Activated CD4-positive, alpha-beta memory T cell treated with anti-CD3 and anti-CD28 coated beads, Interleukin-2, amount 10 ng/mL, durations not matched to agents 7 days and 5 days (primary cell): Measurements from ENCODE around the gene AKAP13. TPM values are rescaled to one million over a fixed set of nuclear protein-coding genes. Genes with fewer than 3 reads are reported as not detected.

Experiments
- CTCF ChIA-PET: fragments of 350-600 bp; sonication (Branson Sonifier 250); formaldehyde crosslinking; loops from one replicate; lab custom pipeline; 2021; ENCODE audit warnings: antibody characterized with exemption, inconsistent platforms; lab: Charles Lee
- POLR2A ChIA-PET: fragments of 350-600 bp; sonication (Branson Sonifier 250); formaldehyde crosslinking; loops from one replicate; lab custom pipeline; 2021; ENCODE audit warnings: antibody characterized with exemption; lab: Charles Lee
- DNase-seq: peaks from one replicate; pipeline ENCODE4 v3.0.0-alpha.2; 2020
- H3K27ac Mint-ChIP-seq: one replicate; pipeline ENCODE4 v1.8.0; 2021; ENCODE audit warnings: mild to moderate bottlenecking, mixed read lengths
- H3K27me3 Mint-ChIP-seq: one replicate; pipeline ENCODE4 v1.8.0; 2021; ENCODE audit warnings: mixed read lengths
- H3K36me3 Mint-ChIP-seq: one replicate; pipeline ENCODE4 v1.8.0; 2021; ENCODE audit warnings: low read depth, mixed read lengths
- H3K4me1 Mint-ChIP-seq: one replicate; pipeline ENCODE4 v1.8.0; 2021; ENCODE audit warnings: mixed read lengths
- H3K4me3 Mint-ChIP-seq: one replicate; pipeline ENCODE4 v1.8.0; 2021; ENCODE audit warnings: mild to moderate bottlenecking, mixed read lengths
- H3K9me3 Mint-ChIP-seq: one replicate; pipeline ENCODE4 v1.8.0; 2021; ENCODE audit warnings: mixed read lengths
- total RNA-seq, 2 experiments: library from RNA; stranded (reverse); gene quantifications; one replicate each; pipeline ENCODE4 v1.2.3, GENCODE V29; 2021

AKAP13 gene
- total RNA-seq, 2 experiments from 2014 or later, result 153 to 170 TPM

DNA sequence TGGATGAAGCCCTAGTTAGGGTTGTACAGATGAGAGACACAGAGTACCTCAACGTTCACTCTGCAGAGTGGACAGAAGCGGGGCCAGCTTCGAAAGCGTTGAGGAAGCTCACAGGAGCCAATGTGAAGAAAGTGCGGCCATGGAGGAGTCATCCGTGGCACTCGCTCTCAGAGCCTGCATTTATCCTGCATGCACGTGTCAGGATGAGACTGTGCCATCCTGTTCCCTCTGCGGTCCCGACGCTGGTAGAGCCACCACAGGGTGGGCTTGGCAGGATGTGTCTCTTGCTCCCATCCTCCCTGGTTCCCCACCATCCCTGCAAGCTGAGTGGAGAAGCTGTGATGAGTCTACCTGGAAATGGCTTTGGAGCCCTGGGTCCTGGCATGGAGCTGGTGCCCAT lies 375.1 kb downstream of the AKAP13 start:
- H3K36me3 Mint-ChIP-seq, result peaks cover under 1% of the 10 kb centered on the region
- no peaks in the 10 kb centered on the region for H3K27me3 Mint-ChIP-seq
- H3K4me1 Mint-ChIP-seq, result peaks cover 2% of the 10 kb centered on the region
- H3K9me3 Mint-ChIP-seq, result no peaks in the 10 kb centered on the region
- H3K27ac Mint-ChIP-seq, result no peak overlapping the region
- POLR2A ChIA-PET, result interaction anchor here (2.0 kb wide), 1 partner anchor 38 kb away, joined by 5 read pairs; the partner anchor contains the start of gene KLHL25
- DNase-seq, result no peak
- CTCF ChIA-PET, result interaction anchor here (0.5 kb wide), 1 partner anchor 99 kb away, joined by 3 read pairs; no protein-coding TSS in a partner anchor
- no peak overlapping the region for H3K4me3 Mint-ChIP-seq

DNA sequence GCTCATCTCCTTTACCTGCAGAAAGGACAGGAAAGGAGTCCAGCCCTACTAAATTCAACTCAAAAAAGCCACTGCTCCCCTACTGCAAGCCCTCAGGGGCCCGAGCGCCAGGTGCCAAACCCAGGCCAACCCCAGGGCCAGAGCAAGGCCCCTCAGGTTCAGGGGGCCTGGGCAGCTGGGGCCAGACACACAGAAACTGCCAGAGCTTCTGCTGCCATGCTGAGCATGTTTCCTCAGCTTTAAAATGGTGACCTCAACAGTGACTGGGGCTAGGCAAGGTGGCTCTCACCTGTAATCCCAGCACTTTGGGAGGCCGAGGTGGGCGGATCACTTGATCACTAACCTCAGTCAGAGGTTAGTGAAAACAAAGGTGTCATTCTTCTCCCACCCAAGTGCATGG lies 375.5 kb downstream of the AKAP13 start:
- no peak overlapping the region for H3K27ac Mint-ChIP-seq
- ChIA-PET CTCF (no interaction called here), POLR2A (no interaction called here)
- no peak for DNase-seq
- no peaks in the 10 kb centered on the region for H3K36me3 Mint-ChIP-seq
- no peak overlapping the region for H3K4me3 Mint-ChIP-seq
- peaks cover 2% of the 10 kb centered on the region for H3K4me1 Mint-ChIP-seq
- H3K27me3 Mint-ChIP-seq, result no peaks in the 10 kb centered on the region
- no peaks in the 10 kb centered on the region for H3K9me3 Mint-ChIP-seq

DNA sequence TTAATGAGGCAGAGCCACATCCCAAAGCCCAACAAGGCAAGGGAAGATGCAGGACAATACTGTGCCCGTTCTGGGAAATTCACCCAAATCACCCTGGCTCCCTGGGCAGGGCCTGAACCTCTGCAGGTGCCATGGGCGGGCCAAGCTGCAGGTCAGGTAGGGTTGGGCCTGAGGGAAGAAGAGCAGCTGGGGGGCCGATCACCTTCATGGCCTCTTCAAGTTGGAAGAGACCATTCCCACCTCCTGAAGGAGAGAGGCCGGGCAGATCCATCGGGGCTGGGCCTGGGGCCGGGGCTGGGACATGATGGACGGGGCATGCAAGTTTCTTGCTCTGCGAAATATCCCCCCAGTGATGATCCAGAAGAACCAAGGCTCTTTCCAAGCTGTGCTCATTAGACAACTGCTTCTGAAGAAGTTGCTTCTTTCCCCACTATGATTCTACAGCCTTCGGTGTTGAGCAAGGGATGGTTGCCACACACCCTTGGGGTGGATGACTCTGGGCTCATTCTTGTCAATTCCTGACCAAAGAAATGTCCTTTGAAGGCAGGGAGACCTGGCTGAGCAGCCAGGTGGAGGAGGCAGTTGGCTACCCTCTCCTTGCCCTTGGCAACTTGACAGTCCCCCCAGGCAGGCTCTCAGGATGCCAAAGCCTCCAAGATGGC lies 376.1 kb downstream of the AKAP13 start:
- ChIA-PET CTCF (no interaction called here), POLR2A (no interaction called here)

DNA sequence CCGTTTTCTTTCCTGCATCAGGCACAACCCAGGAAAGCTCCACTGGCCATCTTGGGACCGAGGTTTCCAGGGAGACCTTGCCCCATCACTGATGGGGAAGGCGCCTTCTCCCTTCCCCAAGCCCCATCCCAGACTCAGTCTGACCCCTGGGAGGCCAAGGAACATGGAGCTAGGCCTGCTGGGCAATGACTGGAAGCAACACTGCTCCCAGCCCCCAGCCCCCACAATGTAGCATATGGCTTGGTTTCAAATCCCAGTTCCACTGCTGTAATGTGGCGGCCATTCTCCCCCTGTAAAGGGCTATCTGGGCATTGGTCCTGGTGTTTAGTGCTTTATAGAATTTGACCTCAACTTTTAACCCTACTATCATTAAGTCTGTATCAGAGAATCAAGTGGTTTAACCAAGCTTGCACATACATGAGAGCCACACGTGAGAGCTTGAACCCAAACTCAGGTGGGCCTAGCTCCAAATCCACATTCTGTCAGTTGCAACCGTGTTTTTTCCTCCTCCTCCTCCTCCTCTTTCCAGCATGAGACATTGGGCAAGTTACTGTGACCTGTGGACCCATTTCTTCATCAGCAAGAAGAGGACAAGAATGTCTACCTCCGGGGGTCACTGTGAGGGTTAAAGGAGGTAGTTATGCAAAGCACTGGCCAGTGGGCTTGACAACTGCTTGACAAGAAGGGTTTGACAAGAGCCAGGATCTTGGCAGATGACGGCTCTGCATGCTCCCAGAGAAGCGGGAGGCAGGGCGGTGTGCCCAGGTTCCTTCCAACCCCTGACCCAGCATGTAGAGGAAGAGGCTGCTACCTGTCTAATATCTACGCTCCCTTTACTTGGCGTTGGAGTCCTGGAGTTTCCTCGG lies 376.9 kb downstream of the AKAP13 start:
- Mint-ChIP-seq H3K27ac (no peak overlapping the region), H3K9me3 (no peaks in the 10 kb centered on the region), H3K4me3 (no peak overlapping the region), H3K27me3 (no peaks in the 10 kb centered on the region), H3K36me3 (no peaks in the 10 kb centered on the region), H3K4me1 (peaks cover 2% of the 10 kb centered on the region)
- ChIA-PET POLR2A (no interaction called here), CTCF (no interaction called here)
- DNase-seq, result no peak

More for the DNA sequence above, 376.1 kb downstream of the AKAP13 start:
- Mint-ChIP-seq H3K4me1 (peaks cover 2% of the 10 kb centered on the region), H3K9me3 (no peaks in the 10 kb centered on the region), H3K27ac (no peak overlapping the region), H3K4me3 (no peak overlapping the region), H3K36me3 (no peaks in the 10 kb centered on the region), H3K27me3 (no peaks in the 10 kb centered on the region)
- no peak for DNase-seq

DNA sequence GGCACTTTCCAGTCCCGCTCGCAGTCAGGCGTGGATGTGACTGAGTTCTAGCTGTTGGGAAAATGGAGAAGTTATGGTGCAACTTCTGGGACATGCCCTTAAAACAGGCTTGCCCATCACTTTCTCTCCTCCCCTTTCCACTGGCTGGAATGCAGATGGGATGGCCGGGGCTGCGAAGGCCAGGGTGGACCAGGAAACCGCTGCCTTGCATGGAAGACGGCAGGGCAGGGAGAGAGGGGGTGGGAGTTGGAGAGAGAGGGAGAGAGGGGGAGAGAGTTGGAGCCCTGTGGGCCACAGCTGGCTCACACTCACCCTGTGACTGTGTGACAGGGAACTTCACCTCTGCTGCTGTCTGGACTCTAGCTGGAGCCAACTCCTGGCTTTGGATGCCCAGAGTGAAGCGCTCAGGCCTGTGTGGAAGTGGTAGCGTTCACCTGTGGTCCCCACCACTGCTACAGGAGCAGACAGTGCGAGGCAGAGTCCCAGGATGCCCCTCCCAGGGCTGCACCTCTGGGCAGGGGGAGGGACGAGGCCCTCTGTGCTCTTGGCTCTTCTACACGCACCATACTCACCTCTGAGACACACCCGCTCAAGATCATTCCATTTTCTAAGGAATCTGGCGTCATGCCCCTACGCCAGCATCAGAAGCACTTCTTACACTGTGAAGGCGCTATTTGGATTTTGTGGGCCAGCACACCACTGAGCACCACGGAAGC lies 377.7 kb downstream of the AKAP13 start:
- H3K27me3 Mint-ChIP-seq, result no peaks in the 10 kb centered on the region
- H3K9me3 Mint-ChIP-seq, result no peaks in the 10 kb centered on the region
- no peak for DNase-seq
- H3K36me3 Mint-ChIP-seq, result no peaks in the 10 kb centered on the region
- H3K27ac Mint-ChIP-seq, result no peak overlapping the region
- H3K4me3 Mint-ChIP-seq, result no peak overlapping the region
- CTCF ChIA-PET, result no interaction called here
- POLR2A ChIA-PET, result no interaction called here
- H3K4me1 Mint-ChIP-seq, result no peaks in the 10 kb centered on the region

DNA sequence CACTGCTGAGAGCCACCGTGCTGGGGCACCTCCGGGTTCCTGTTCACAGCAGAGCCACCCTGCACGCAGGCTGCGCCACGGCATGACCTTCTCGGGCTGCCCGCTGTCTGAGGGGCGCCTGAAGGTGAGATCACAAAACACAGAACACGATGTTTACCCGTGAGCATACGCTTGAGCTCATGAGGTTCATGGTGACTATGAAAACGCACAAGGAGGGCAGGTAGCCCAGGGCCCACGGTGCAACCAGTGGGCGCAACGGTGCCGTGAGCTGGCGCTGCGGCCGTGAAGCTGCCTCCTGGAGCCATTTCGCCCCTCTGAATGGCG lies 378.2 kb downstream of the AKAP13 start:
- no peak overlapping the region for H3K4me3 Mint-ChIP-seq

DNA sequence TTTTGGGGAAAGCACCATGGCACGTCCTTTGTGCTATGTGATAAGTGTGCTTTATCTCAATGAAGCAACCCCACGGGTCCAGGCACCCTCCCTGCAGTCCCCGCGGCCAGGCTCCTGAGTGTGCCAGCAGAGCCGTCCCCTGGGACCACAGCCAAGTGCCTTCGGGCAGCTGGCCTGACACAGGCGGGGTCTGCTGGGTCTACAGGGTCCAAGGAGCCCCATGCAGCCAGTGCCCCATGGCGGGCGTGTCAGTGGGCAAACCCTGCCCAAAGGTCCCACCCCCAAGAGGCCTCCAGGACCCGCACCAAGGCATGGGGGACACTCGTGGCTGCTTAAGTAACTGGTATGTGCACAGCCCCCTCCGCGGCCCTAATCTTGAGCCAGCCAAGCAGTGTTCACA lies 379.0 kb downstream of the AKAP13 start:
- Mint-ChIP-seq H3K9me3 (no peaks in the 10 kb centered on the region), H3K27ac (no peak overlapping the region), H3K27me3 (no peaks in the 10 kb centered on the region), H3K4me3 (no peak overlapping the region), H3K36me3 (no peaks in the 10 kb centered on the region), H3K4me1 (no peaks in the 10 kb centered on the region)
- DNase-seq, result no peak
- POLR2A ChIA-PET, result no interaction called here
- CTCF ChIA-PET, result interaction anchor here (0.8 kb wide), 1 partner anchor 81 kb away, joined by 3 read pairs; no protein-coding TSS in a partner anchor

More for the DNA sequence above, 378.2 kb downstream of the AKAP13 start:
- CTCF ChIA-PET, result no interaction called here
- Mint-ChIP-seq H3K4me1 (no peaks in the 10 kb centered on the region), H3K27ac (no peak overlapping the region), H3K9me3 (no peaks in the 10 kb centered on the region), H3K27me3 (no peaks in the 10 kb centered on the region), H3K36me3 (no peaks in the 10 kb centered on the region)
- POLR2A ChIA-PET, result no interaction called here
- no peak for DNase-seq

DNA sequence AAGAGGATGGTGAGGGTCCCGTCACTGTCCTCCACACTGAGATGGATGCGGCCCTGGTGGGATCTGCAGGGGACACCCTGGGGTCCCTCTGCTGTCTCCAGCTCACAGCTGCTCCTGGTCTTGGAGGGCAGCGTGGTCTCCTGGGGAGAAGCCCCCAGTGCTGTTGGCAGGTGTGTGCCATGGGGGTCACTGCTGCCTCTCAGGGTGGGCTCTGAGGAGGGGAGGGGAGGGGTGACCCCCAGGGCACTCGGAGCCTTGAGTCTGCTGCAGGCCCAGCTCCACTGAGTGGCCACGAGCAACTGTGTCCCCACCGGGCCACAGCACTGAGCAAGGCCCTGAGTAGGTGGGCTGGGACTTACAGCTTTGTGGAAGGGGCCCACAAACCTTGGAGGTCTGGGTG lies 379.6 kb downstream of the AKAP13 start:
- Mint-ChIP-seq H3K4me3 (no peak overlapping the region), H3K27ac (no peak overlapping the region), H3K27me3 (no peaks in the 10 kb centered on the region), H3K36me3 (no peaks in the 10 kb centered on the region), H3K4me1 (no peaks in the 10 kb centered on the region), H3K9me3 (no peaks in the 10 kb centered on the region)
- no peak for DNase-seq
- POLR2A ChIA-PET, result no interaction called here
- CTCF ChIA-PET, result interaction anchor here (0.7 to 0.8 kb wide), 2 partner anchors 80 to 85 kb away, joined by 3 read pairs; no protein-coding TSS in a partner anchor

DNA sequence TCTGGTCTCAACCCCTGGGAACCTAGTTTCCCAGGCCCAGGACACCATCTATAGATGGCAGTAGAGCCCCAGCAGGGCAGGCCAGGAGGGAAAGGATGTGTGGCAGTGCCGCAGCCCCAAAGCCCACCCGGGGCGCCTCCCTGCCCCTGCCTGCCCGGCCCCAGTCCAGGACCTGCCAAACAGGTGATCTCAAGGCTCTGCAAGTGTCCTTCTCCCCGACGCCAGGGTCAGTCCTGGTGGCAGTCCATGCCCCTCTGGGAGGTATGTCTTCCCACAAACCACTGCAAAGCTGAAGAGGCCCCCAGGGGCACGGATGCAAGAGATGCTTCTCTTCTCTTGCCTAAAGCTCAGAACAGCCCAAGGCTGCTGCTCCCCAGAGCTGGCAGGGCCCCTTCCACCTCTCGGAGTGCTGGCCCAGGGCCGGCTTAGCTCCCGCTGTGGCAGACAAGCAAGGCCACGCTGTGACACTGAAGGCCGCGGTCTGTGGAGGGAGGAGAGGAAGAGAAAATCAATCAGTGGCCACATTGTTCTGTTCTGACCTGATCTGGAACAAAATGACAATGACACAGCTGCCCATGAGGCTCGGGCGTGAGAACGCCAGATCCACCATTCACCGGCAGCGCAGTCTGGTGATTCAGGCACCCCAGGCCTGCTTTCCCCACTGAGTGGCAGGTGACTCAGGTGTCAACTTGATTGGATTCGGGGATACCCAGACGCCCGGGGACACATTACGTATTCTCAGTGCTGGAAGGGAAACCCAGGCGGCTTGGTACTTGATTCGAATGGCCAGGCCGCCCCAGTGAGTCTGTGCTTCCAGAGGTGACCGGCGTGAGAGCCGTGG lies 380.3 kb downstream of the AKAP13 start:
- no peaks in the 10 kb centered on the region for H3K4me1 Mint-ChIP-seq
- DNase-seq, result no peak
- POLR2A ChIA-PET, result no interaction called here
- no peak overlapping the region for H3K27ac Mint-ChIP-seq
- H3K36me3 Mint-ChIP-seq, result no peaks in the 10 kb centered on the region
- CTCF ChIA-PET, result interaction anchor here (0.6 kb wide), 1 partner anchor 277 kb away, joined by 3 read pairs; no protein-coding TSS in a partner anchor
- no peaks in the 10 kb centered on the region for H3K9me3 Mint-ChIP-seq
- H3K4me3 Mint-ChIP-seq, result no peak overlapping the region
- H3K27me3 Mint-ChIP-seq, result no peaks in the 10 kb centered on the region

DNA sequence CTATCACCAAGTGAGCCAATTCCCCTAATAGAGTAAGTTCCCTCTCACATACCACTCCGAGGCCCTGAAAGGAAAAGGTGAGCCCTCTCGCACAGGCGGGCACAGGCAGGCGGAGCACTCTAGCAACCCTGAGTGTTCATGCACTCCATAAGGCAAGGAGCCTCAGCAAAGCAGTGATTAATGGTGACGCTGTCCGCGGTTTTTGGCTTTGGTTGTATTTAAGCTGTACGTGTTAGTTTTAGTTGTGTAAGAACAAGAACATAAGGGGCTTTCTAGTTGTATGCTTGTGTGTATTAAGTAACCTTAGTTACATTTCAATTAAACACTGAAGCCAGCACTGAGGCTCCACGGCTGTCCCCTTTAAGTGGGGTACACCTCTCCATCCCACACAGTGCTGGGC lies 381.2 kb downstream of the AKAP13 start:
- no peak overlapping the region for H3K4me3 Mint-ChIP-seq
- POLR2A ChIA-PET, result no interaction called here
- no peaks in the 10 kb centered on the region for H3K9me3 Mint-ChIP-seq
- H3K36me3 Mint-ChIP-seq, result no peaks in the 10 kb centered on the region
- H3K27ac Mint-ChIP-seq, result no peak overlapping the region
- H3K27me3 Mint-ChIP-seq, result no peaks in the 10 kb centered on the region
- no peak for DNase-seq
- no peaks in the 10 kb centered on the region for H3K4me1 Mint-ChIP-seq
- CTCF ChIA-PET, result interaction anchor here (0.6 to 1.0 kb wide), 2 partner anchors 79 to 278 kb away, joined by 3 to 4 read pairs; no protein-coding TSS in a partner anchor

DNA sequence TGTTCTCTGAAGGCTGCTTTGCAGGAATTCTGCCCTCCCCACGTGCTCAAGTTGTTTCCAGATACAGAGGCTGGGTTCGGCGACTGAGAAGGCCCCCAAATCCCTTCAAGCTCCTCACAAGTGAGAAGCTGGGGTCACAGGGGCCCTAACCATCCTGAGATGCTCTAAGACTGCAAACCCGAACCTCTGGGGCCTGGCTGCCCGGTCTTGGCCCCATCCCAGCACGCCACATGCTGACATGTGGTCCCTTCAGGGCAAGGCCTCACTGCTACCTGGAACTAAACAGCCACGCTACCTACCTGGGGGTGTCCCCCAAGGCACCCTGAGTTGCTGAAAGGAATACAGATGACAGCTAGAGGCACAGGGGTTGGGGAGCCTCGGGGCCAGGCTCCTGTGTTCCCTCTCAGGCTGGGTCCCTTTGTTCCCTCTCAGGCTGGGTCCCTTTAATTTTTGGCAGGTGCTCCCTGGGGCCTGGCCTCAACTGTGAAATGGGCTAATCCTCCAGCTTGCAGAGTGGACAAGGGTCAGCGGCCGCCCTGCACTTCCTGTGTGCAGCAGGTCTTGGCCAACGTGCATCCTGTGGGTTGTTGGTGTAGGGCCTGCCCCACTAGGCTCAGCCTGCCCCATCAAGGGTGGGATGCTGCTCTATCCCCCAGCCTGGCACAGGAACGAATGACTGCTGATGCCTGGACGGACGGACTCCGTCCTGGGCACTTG lies 381.8 kb downstream of the AKAP13 start:
- no peaks in the 10 kb centered on the region for H3K4me1 Mint-ChIP-seq
- no peaks in the 10 kb centered on the region for H3K36me3 Mint-ChIP-seq
- ChIA-PET CTCF (interaction anchor here (1.0 kb wide), 1 partner anchor 78 kb away, joined by 4 read pairs; no protein-coding TSS in a partner anchor), POLR2A (no interaction called here)
- H3K27ac Mint-ChIP-seq, result no peak overlapping the region
- DNase-seq, result no peak
- no peak overlapping the region for H3K4me3 Mint-ChIP-seq
- no peaks in the 10 kb centered on the region for H3K9me3 Mint-ChIP-seq
- H3K27me3 Mint-ChIP-seq, result no peaks in the 10 kb centered on the region

DNA sequence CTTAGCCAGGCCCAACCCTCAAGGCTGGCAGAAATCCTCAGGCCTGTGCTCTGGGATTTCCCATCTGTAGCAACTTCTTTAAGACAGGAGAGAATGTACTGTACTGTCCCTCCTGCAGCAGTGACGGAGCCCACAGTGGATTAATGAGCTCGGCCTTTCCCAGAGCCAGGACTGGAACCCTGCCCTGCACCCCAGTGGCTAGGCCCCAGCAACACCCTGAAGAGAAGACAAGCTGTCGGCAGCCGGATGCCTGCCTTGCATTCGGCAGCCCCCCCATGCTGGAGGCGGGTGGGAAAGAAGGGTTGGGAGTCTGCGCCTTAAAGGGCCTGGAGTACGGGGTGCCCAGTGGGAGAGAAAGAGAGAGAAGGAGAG lies 382.3 kb downstream of the AKAP13 start:
- no peaks in the 10 kb centered on the region for H3K4me1 Mint-ChIP-seq
- CTCF ChIA-PET, result interaction anchor here (0.6 kb wide), 1 partner anchor 103 kb away, joined by 3 read pairs; no protein-coding TSS in a partner anchor
- H3K27ac Mint-ChIP-seq, result no peak overlapping the region
- no peak overlapping the region for H3K4me3 Mint-ChIP-seq
- no peaks in the 10 kb centered on the region for H3K36me3 Mint-ChIP-seq
- POLR2A ChIA-PET, result no interaction called here
- H3K9me3 Mint-ChIP-seq, result no peaks in the 10 kb centered on the region
- no peaks in the 10 kb centered on the region for H3K27me3 Mint-ChIP-seq
- DNase-seq, result no peak
